Transverse colon (tissue), 4 donors: Measurements from ENCODE around the gene TPT1. TPM values are rescaled to one million over a fixed set of nuclear protein-coding genes. Genes with fewer than 3 reads are reported as not detected.
"Not testable (repeated sequence)": the region's sequence is repeated elsewhere in the genome, so short reads cannot be mapped to it uniquely, and the experiment has no call there.

Experiments
- DNase-seq: peaks from one replicate; pipeline ENCODE4 v3.0.0-alpha.2; 2019
- H3K27ac ChIP-seq, 4 donors: fragments of 200-600 bp; sonication (generic); 2 replicates each; pipeline ENCODE4 v1.5.1; 2016 to 2018; ENCODE audit warnings: inconsistent platforms in 4 of 4
- H3K27me3 ChIP-seq: fragments of 200-600 bp; sonication (generic); 2 replicates; pipeline ENCODE4 v1.5.1; 2017; ENCODE audit warnings: inconsistent platforms
- H3K36me3 ChIP-seq, 4 donors: fragments of 200-600 bp; sonication (generic); 2 replicates each; pipeline ENCODE4 v1.5.1; 2017 to 2019; ENCODE audit warnings: inconsistent platforms in 4 of 4
- H3K4me1 ChIP-seq, 4 donors: fragments of 200-600 bp; sonication (generic); 2 replicates each; pipeline ENCODE4 v1.5.1; 2017 to 2020; ENCODE audit warnings: inconsistent platforms in 4 of 4
- H3K4me3 ChIP-seq, 4 donors: fragments of 200-600 bp; sonication (generic); 1 replicate in 1 of 4; 2 replicates in 3 of 4; pipeline versions ENCODE4 v1.5.1 to v1.6.1; 2017 to 2019; ENCODE audit warnings: inconsistent platforms in 4 of 4
- H3K9me3 ChIP-seq, 2 donors: fragments of 200-600 bp; sonication (generic); 2 replicates each; pipeline ENCODE4 v1.5.1; 2017 to 2019; ENCODE audit warnings: inconsistent platforms in 2 of 2
- CTCF ChIP-seq, 5 experiments: fragments of 200-600 bp in 3 of 5; fragments of 450-650 bp in 2 of 5; sonication (generic) in 3 of 5; IDR thresholded peaks; 1 replicate in 2 of 5; 2 replicates in 3 of 5; pipeline ENCODE4 v1.5.1; 2016 to 2017; ENCODE audit warnings: antibody characterized with exemption in 5 of 5, inconsistent platforms in 3 of 5, mild to moderate bottlenecking in 2 of 5, moderate library complexity in 1 of 5
- EP300 ChIP-seq: sonication (generic); formaldehyde crosslinking; IDR thresholded peaks from one replicate; pipeline ENCODE4 v1.6.1; 2017; ENCODE audit warnings: antibody characterized with exemption, low read depth
- POLR2A ChIP-seq: fragments of 450-650 bp; IDR thresholded peaks from one replicate; pipeline ENCODE4 v1.6.1; 2016; ENCODE audit warnings: antibody characterized with exemption, mild to moderate bottlenecking, moderate library complexity
- POLR2AphosphoS5 ChIP-seq, 3 donors: sonication (generic); formaldehyde crosslinking; IDR thresholded peaks; one replicate each; pipeline ENCODE4 v1.6.1; 2016; ENCODE audit warnings: antibody characterized with exemption in 3 of 3
- WGBS, 2 donors: methylation state at CpG; one replicate each; pipeline ENCODE4 v1.1.5; 2018; ENCODE audit warnings: low coverage in 1 of 2; 5-methylcytosine and 5-hydroxymethylcytosine counted together
- in situ Hi-C, 4 donors: fragments of 200-750 bp; cut with MboI; loops; one replicate each; pipeline versions ENCODE4 v1.15.0 to v1.15.1; 2017; ENCODE audit warnings: low sequenced_read_pairs in 3 of 4, low pct_ligation_motif_present in 1 of 4, low pct_unique_long_range_greater_than_20kb in 1 of 4
- intact Hi-C: fragments of 100-400 bp; cut with DNase I; formaldehyde crosslinking; loops from one replicate; pipeline ENCODE4 v1.15.1; 2023; ENCODE audit warnings: low total_unique reads
- total RNA-seq, 4 donors: library from RNA; depleted of rRNA; stranded (reverse); fragments of >200 nt; gene quantifications; one replicate each; pipeline ENCODE4 v1.1.0, GENCODE V29; 2016

Gene TPT1
- total RNA-seq, 4 donors from 2014 or later = 1,485 to 2,679 (median 2,380) TPM

- intact Hi-C loops (no loop called here), in situ Hi-C loops (loop anchor here in 3 of 4 donors (10.0 to 25.0 kb wide), 2 partner anchors 258 to 815 kb away; no protein-coding TSS in a partner anchor)
- TF ChIP-seq POLR2AphosphoS5 (IDR thresholded peaks at IDR 0.05) = no peak
- TF ChIP-seq POLR2A = no peak
- DNase-seq = no peak
- Histone ChIP-seq H3K27ac (no peak overlapping the region), H3K9me3 (no peaks in the 10 kb centered on the region), H3K4me3 (no peak overlapping the region), H3K4me1 (no peaks in the 10 kb centered on the region), H3K36me3 (no peaks in the 10 kb centered on the region), H3K27me3 (peaks cover 16% of the 10 kb centered on the region)
- 49 to 100% methylated on average over 1 to 3 of the region's 3 CpGs for WGBS, 2 donors
Observed at GRCh38 chr13:45302507-45302906, 38.5 kb downstream of the TPT1 start.

- Histone ChIP-seq H3K9me3 (no peaks in the 10 kb centered on the region), H3K4me3 (no peak overlapping the region), H3K4me1 (no peaks in the 10 kb centered on the region), H3K27me3 (peaks cover 16% of the 10 kb centered on the region), H3K27ac (no peak overlapping the region), H3K36me3 (no peaks in the 10 kb centered on the region)
- no peak for DNase-seq
- 67 to 89% methylated on average over 3 to 11 of the region's 11 CpGs for WGBS, 2 donors
- in situ Hi-C loops (loop anchor here in 3 of 4 donors (10.0 to 25.0 kb wide), 2 partner anchors 256 to 814 kb away; no protein-coding TSS in a partner anchor), intact Hi-C loops (no loop called here)
- no peak for TF ChIP-seq POLR2AphosphoS5 (IDR thresholded peaks at IDR 0.05)
- no peak for TF ChIP-seq CTCF (IDR thresholded peaks at IDR 0.05)
- TF ChIP-seq EP300 = no peak
- no peak for TF ChIP-seq POLR2A
Observed at GRCh38 chr13:45301263-45301662, 39.7 kb downstream of the TPT1 start.

GRCh38 chr13:45300190-45300985 is 40.6 kb downstream of the TPT1 start:
- 59 to 72% methylated on average over 7 to 9 of the region's 9 CpGs for WGBS, 2 donors
- Histone ChIP-seq H3K27me3 (peaks cover 16% of the 10 kb centered on the region), H3K9me3 (no peaks in the 10 kb centered on the region), H3K4me3 (no peak overlapping the region), H3K36me3 (no peaks in the 10 kb centered on the region), H3K4me1 (no peaks in the 10 kb centered on the region), H3K27ac (no peak overlapping the region)
- no peak for TF ChIP-seq POLR2A
- no peak for TF ChIP-seq CTCF (IDR thresholded peaks at IDR 0.05)
- no peak for TF ChIP-seq POLR2AphosphoS5 (IDR thresholded peaks at IDR 0.05)
- no peak for TF ChIP-seq EP300
- in situ Hi-C loops = loop anchor here in 3 of 4 donors (10.0 to 25.0 kb wide), 2 partner anchors 256 to 813 kb away; no protein-coding TSS in a partner anchor
- no peak for DNase-seq
- intact Hi-C loops = no loop called here

- Histone ChIP-seq H3K36me3 (no peaks in the 10 kb centered on the region), H3K27me3 (peaks cover 16% of the 10 kb centered on the region), H3K4me1 (no peaks in the 10 kb centered on the region), H3K27ac (no peak overlapping the region), H3K9me3 (no peaks in the 10 kb centered on the region), H3K4me3 (no peak overlapping the region)
- intact Hi-C loops = no loop called here
- in situ Hi-C loops = no loop called here
- no peak for DNase-seq
- TF ChIP-seq EP300 (no peak), CTCF (IDR thresholded peaks at IDR 0.05) (no peak), POLR2AphosphoS5 (IDR thresholded peaks at IDR 0.05) (no peak), POLR2A (no peak)
- 47 to 73% methylated on average over 2 to 3 of the region's 3 CpGs for WGBS, 2 donors
Observed at GRCh38 chr13:45299194-45299593, 41.8 kb downstream of the TPT1 start.

- H3K4me3 ChIP-seq, intact Hi-C loops, in situ Hi-C loops: not testable (repeated sequence)
Observed at GRCh38 chr13:45298550-45298949, 42.4 kb downstream of the TPT1 start.

More at GRCh38 chr13:45298550-45298949, 42.4 kb downstream of the TPT1 start:
- not testable (repeated sequence) for H3K36me3 ChIP-seq, H3K27ac ChIP-seq, DNase-seq, H3K4me1 ChIP-seq, H3K9me3 ChIP-seq
- H3K27me3 ChIP-seq = peaks cover 16% of the 10 kb centered on the region
- WGBS, 2 donors = 93% methylated on average over 3 of the region's 3 CpGs; no CpG with 5 or more reads in 1 of the 2 donors
